ENCODE measurements around the gene METTL25B. TPM values are rescaled to one million over a fixed set of nuclear protein-coding genes. Genes with fewer than 3 reads are reported as not detected.
A peak's percentile ranks its signal among the peaks of the same experiment; 100 is the strongest.

Gene METTL25B
- total and polyA plus RNA-seq, 2 experiments from 2014 or later, result 18.3 to 21.1 TPM

DNA sequence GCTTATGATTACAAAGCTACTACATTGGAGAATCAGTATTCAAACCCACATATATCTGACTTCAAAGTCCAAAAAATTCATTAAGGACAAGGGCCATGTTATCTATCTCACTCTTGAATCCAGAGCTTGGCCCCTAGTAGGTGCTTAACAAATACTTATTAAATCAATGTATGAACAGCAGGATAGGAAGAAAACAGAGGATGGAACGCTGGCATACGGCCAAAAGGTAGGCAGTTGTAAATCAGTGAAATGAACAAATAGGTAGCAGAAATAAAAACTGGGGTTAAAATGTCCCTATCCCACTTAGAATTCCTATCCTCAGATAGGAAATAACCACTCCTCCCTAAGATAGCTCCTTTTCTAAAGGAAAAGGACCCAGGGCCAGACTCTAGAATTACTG, 10.6 kb downstream of the METTL25B start (continued):
- TF ChIP-seq, protein P1, sequence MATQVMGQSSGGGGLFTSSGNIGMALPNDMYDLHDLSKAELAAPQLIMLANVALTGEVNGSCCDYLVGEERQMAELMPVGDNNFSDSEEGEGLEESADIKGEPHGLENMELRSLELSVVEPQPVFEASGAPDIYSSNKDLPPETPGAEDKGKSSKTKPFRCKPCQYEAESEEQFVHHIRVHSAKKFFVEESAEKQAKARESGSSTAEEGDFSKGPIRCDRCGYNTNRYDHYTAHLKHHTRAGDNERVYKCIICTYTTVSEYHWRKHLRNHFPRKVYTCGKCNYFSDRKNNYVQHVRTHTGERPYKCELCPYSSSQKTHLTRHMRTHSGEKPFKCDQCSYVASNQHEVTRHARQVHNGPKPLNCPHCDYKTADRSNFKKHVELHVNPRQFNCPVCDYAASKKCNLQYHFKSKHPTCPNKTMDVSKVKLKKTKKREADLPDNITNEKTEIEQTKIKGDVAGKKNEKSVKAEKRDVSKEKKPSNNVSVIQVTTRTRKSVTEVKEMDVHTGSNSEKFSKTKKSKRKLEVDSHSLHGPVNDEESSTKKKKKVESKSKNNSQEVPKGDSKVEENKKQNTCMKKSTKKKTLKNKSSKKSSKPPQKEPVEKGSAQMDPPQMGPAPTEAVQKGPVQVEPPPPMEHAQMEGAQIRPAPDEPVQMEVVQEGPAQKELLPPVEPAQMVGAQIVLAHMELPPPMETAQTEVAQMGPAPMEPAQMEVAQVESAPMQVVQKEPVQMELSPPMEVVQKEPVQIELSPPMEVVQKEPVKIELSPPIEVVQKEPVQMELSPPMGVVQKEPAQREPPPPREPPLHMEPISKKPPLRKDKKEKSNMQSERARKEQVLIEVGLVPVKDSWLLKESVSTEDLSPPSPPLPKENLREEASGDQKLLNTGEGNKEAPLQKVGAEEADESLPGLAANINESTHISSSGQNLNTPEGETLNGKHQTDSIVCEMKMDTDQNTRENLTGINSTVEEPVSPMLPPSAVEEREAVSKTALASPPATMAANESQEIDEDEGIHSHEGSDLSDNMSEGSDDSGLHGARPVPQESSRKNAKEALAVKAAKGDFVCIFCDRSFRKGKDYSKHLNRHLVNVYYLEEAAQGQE (IDR thresholded peaks at IDR 0.05; ENCODE audit: unreplicated experiment), result no peak
- TF ChIP-seq, protein P2, sequence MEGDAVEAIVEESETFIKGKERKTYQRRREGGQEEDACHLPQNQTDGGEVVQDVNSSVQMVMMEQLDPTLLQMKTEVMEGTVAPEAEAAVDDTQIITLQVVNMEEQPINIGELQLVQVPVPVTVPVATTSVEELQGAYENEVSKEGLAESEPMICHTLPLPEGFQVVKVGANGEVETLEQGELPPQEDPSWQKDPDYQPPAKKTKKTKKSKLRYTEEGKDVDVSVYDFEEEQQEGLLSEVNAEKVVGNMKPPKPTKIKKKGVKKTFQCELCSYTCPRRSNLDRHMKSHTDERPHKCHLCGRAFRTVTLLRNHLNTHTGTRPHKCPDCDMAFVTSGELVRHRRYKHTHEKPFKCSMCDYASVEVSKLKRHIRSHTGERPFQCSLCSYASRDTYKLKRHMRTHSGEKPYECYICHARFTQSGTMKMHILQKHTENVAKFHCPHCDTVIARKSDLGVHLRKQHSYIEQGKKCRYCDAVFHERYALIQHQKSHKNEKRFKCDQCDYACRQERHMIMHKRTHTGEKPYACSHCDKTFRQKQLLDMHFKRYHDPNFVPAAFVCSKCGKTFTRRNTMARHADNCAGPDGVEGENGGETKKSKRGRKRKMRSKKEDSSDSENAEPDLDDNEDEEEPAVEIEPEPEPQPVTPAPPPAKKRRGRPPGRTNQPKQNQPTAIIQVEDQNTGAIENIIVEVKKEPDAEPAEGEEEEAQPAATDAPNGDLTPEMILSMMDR (conservative IDR thresholded peaks at IDR 0.05; ENCODE audit: low read depth in 2 of 2), result no peak
- TF ChIP-seq NANOG (IDR thresholded peaks at IDR 0.05; ENCODE audit: borderline replicate concordance) (no peak), ZNF331 (CRISPR knock-in tag; IDR thresholded peaks at IDR 0.05; ENCODE audit: low read depth) (no peak), JUNB (IDR thresholded peaks at IDR 0.05; ENCODE audit: unreplicated experiment) (no peak), EZH2phosphoT487 (IDR thresholded peaks at IDR 0.05; ENCODE audit: unreplicated experiment) (no peak)

DNA sequence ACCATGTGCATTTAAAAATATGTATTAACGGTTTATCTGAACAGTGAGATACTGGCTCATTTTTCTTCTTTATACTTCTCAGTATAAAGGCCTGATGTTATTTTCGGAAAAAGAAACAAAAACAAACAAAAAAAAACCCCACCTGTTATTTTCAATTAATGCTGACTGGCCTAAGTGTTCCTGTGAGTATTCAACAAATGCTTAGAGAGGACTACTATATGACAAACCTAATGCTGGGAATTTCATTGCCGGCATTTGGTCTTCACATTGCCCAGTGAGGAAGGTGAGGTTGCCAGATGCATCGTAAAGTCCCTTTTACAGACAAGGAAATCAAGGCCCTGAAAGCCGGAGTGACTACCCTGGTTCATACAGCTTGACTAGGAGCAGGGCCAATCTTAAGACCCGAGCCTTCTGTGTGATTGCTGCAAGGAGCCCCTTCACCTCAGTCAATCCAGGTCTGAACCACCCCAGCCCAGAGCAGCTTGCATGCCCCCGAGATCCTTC, 12.0 kb downstream of the METTL25B start:
- Histone ChIP-seq H3K4me2 (peak overlapping the region; percentile 87), H3K27me3 (ENCODE audit: insufficient read depth) (no peaks in the 10 kb centered on the region), H3K4me3 (peak overlapping the region; percentile 62), H3K36me3 (ENCODE audit: insufficient read depth) (peaks cover 5% of the 10 kb centered on the region; the same call in 1 of the 2 replicates), H3K4me1 (ENCODE audit: insufficient read depth) (peaks cover 28% of the 10 kb centered on the region), H3K27ac (ENCODE audit: low read depth) (peak overlapping the region; percentile 45), H3K9me2 (ENCODE audit: insufficient read depth) (no peaks in the 10 kb centered on the region), H3K79me2 (replicated peaks; ENCODE audit: insufficient read depth) (peaks cover 13% of the 10 kb centered on the region), H2AFZ (peak overlapping the region; percentile 5; the same call in 1 of the 2 replicates), H4K20me1 (replicated peaks; ENCODE audit: insufficient read depth) (peaks cover under 1% of the 10 kb centered on the region), H3F3A (replicated peaks; ENCODE audit: low read depth) (peaks cover 17% of the 10 kb centered on the region)
- Mint-ChIP-seq H3K27ac (peak overlapping the region; percentile 99), H3K27me3 (ENCODE audit: insufficient read depth, low read depth, poor library complexity) (peaks cover 21% of the 10 kb centered on the region), H3K36me3 (ENCODE audit: low read depth) (peaks cover 49% of the 10 kb centered on the region), H3K4me3 (peak overlapping the region; percentile 98), H3K9me3 (no peaks in the 10 kb centered on the region), H3K4me1 (peaks cover 22% of the 10 kb centered on the region)
- ATAC-seq, result peak; percentile 23
- DNase-seq (ENCODE audit: low spot score), result peak; percentile 50
- TF ChIP-seq, protein P2 (conservative IDR thresholded peaks at IDR 0.05; ENCODE audit: low read depth in 2 of 2), result no peak
- TF ChIP-seq EZH2 (IDR thresholded peaks at IDR 0.05; ENCODE audit: low read depth, unreplicated experiment), result no peak
- TF ChIP-seq STAT1 (IDR thresholded peaks at IDR 0.05; ENCODE audit: unreplicated experiment), result no peak
- TF ChIP-seq, protein P3, sequence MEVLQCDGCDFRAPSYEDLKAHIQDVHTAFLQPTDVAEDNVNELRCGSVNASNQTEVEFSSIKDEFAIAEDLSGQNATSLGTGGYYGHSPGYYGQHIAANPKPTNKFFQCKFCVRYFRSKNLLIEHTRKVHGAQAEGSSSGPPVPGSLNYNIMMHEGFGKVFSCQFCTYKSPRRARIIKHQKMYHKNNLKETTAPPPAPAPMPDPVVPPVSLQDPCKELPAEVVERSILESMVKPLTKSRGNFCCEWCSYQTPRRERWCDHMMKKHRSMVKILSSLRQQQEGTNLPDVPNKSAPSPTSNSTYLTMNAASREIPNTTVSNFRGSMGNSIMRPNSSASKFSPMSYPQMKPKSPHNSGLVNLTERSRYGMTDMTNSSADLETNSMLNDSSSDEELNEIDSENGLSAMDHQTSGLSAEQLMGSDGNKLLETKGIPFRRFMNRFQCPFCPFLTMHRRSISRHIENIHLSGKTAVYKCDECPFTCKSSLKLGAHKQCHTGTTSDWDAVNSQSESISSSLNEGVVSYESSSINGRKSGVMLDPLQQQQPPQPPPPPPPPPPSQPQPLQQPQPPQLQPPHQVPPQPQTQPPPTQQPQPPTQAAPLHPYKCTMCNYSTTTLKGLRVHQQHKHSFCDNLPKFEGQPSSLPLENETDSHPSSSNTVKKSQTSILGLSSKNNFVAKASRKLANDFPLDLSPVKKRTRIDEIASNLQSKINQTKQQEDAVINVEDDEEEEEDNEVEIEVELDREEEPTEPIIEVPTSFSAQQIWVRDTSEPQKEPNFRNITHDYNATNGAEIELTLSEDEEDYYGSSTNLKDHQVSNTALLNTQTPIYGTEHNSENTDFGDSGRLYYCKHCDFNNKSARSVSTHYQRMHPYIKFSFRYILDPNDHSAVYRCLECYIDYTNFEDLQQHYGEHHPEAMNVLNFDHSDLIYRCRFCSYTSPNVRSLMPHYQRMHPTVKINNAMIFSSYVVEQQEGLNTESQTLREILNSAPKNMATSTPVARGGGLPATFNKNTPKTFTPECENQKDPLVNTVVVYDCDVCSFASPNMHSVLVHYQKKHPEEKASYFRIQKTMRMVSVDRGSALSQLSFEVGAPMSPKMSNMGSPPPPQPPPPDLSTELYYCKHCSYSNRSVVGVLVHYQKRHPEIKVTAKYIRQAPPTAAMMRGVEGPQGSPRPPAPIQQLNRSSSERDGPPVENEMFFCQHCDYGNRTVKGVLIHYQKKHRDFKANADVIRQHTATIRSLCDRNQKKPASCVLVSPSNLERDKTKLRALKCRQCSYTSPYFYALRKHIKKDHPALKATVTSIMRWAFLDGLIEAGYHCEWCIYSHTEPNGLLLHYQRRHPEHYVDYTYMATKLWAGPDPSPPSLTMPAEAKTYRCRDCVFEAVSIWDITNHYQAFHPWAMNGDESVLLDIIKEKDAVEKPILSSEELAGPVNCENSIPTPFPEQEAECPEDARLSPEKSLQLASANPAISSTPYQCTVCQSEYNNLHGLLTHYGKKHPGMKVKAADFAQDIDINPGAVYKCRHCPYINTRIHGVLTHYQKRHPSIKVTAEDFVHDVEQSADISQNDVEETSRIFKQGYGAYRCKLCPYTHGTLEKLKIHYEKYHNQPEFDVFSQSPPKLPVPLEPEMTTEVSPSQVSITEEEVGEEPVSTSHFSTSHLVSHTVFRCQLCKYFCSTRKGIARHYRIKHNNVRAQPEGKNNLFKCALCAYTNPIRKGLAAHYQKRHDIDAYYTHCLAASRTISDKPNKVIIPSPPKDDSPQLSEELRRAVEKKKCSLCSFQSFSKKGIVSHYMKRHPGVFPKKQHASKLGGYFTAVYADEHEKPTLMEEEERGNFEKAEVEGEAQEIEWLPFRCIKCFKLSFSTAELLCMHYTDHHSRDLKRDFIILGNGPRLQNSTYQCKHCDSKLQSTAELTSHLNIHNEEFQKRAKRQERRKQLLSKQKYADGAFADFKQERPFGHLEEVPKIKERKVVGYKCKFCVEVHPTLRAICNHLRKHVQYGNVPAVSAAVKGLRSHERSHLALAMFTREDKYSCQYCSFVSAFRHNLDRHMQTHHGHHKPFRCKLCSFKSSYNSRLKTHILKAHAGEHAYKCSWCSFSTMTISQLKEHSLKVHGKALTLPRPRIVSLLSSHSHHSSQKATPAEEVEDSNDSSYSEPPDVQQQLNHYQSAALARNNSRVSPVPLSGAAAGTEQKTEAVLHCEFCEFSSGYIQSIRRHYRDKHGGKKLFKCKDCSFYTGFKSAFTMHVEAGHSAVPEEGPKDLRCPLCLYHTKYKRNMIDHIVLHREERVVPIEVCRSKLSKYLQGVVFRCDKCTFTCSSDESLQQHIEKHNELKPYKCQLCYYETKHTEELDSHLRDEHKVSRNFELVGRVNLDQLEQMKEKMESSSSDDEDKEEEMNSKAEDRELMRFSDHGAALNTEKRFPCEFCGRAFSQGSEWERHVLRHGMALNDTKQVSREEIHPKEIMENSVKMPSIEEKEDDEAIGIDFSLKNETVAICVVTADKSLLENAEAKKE (CRISPR knock-in tag; IDR thresholded peaks at IDR 0.05), result no peak
- TF ChIP-seq EZH2phosphoT487 (IDR thresholded peaks at IDR 0.05; ENCODE audit: unreplicated experiment), result no peak
- no peak for TF ChIP-seq ZNF331 (CRISPR knock-in tag; IDR thresholded peaks at IDR 0.05; ENCODE audit: low read depth)
- TF ChIP-seq POLR2AphosphoS5 (IDR thresholded peaks at IDR 0.05; ENCODE audit: low read depth), result no peak

Data from GM23338 (cell line).